Ascending aorta (tissue), 2 donors: Measurements from ENCODE around the gene ARPC1B. TPM values are rescaled to one million over a fixed set of nuclear protein-coding genes. Genes with fewer than 3 reads are reported as not detected.

Experiments
- DNase-seq, 2 donors: peaks; one replicate each; pipeline ENCODE4 v3.0.0-alpha.2; 2019; ENCODE audit warnings: low spot score in 2 of 2
- H3K27ac ChIP-seq, 2 donors: fragments of 200-600 bp; sonication (generic); one replicate each; pipeline ENCODE4 v1.5.1; 2016 to 2017; ENCODE audit warnings: mild to moderate bottlenecking in 1 of 2
- H3K27me3 ChIP-seq: fragments of 200-600 bp; sonication (generic); one replicate; pipeline ENCODE4 v1.5.1; 2017
- H3K36me3 ChIP-seq, 2 donors: fragments of 200-600 bp; sonication (generic); one replicate each; pipeline ENCODE4 v1.5.1; 2016
- H3K4me1 ChIP-seq, 2 donors: fragments of 200-600 bp; sonication (generic); one replicate each; pipeline ENCODE4 v1.5.1; 2016 to 2017; ENCODE audit warnings: mild to moderate bottlenecking in 1 of 2
- H3K4me3 ChIP-seq, 2 donors: fragments of 200-600 bp; sonication (generic); one replicate each; pipeline ENCODE4 v1.5.1; 2016 to 2017; ENCODE audit warnings: mild to moderate bottlenecking in 1 of 2
- H3K9me3 ChIP-seq, 2 donors: fragments of 200-600 bp; sonication (generic); one replicate each; pipeline ENCODE4 v1.5.1; 2016
- CTCF ChIP-seq, 3 experiments: fragments of 200-600 bp in 2 of 3; fragments of 450-650 bp in 1 of 3; sonication (generic) in 2 of 3; IDR thresholded peaks; one replicate each; pipeline ENCODE4 v1.5.1; 2016 to 2019; ENCODE audit warnings: antibody characterized with exemption in 3 of 3, mild to moderate bottlenecking in 1 of 3, moderate library complexity in 1 of 3
- intact Hi-C: fragments of 100-400 bp; cut with DNase I; formaldehyde crosslinking; loops from one replicate; pipeline ENCODE4 v1.15.1; 2023
- total RNA-seq: library from RNA; depleted of rRNA; stranded (reverse); fragments of >200 nt; gene quantifications from one replicate; pipeline ENCODE4 v1.1.0, GENCODE V29; 2016

The ARPC1B gene
- total RNA-seq, 1 donor from 2014 or later: 360 TPM

GRCh38 chr7:99363286-99363685 is 11.2 kb upstream of the ARPC1B start:
- no peak for DNase-seq
- no peaks in the 10 kb centered on the region for H3K4me1 ChIP-seq
- no peak overlapping the region for H3K27ac ChIP-seq
- no peaks in the 10 kb centered on the region for H3K27me3 ChIP-seq
- peaks cover 84 to 91% of the 10 kb centered on the region in 2 donors for H3K36me3 ChIP-seq
- no peak for TF ChIP-seq CTCF (IDR thresholded peaks at IDR 0.05)
- no peak overlapping the region for H3K4me3 ChIP-seq
- no peaks in the 10 kb centered on the region for H3K9me3 ChIP-seq
- intact Hi-C loops: no loop called here

- TF ChIP-seq CTCF (IDR thresholded peaks at IDR 0.05): peak; percentile 21 to 43 (median 23)
- H3K9me3 ChIP-seq: no peaks in the 10 kb centered on the region
- intact Hi-C loops: no loop called here
- H3K36me3 ChIP-seq: peaks cover 61 to 68% of the 10 kb centered on the region in 2 donors
- no peak overlapping the region for H3K4me3 ChIP-seq
- no peaks in the 10 kb centered on the region for H3K27me3 ChIP-seq
- H3K27ac ChIP-seq: no peak overlapping the region
- H3K4me1 ChIP-seq: no peaks in the 10 kb centered on the region
- no peak for DNase-seq
Measured at GRCh38 chr7:99365318-99366141, 9.0 kb upstream of the ARPC1B start.

GRCh38 chr7:99366646-99367045 is 7.9 kb upstream of the ARPC1B start:
- Histone ChIP-seq H3K27me3 (no peaks in the 10 kb centered on the region), H3K4me1 (no peaks in the 10 kb centered on the region), H3K36me3 (peaks cover 51 to 59% of the 10 kb centered on the region in 2 donors), H3K27ac (no peak overlapping the region), H3K9me3 (no peaks in the 10 kb centered on the region), H3K4me3 (no peak overlapping the region)
- TF ChIP-seq CTCF (IDR thresholded peaks at IDR 0.05): no peak
- no peak for DNase-seq
- intact Hi-C loops: no loop called here

GRCh38 chr7:99368750-99369389 is 5.7 kb upstream of the ARPC1B start:
- Histone ChIP-seq H3K27ac (no peak overlapping the region), H3K4me1 (peaks cover 0 to 3% of the 10 kb centered on the region in 2 donors), H3K4me3 (no peak overlapping the region), H3K9me3 (no peaks in the 10 kb centered on the region), H3K36me3 (peaks cover 36 to 37% of the 10 kb centered on the region in 2 donors), H3K27me3 (no peaks in the 10 kb centered on the region)
- intact Hi-C loops: no loop called here
- DNase-seq: no peak
- TF ChIP-seq CTCF (IDR thresholded peaks at IDR 0.05): no peak

GRCh38 chr7:99369767-99370391 is 4.7 kb upstream of the ARPC1B start:
- Histone ChIP-seq H3K4me1 (peaks cover 0 to 3% of the 10 kb centered on the region in 2 donors), H3K4me3 (no peak overlapping the region), H3K36me3 (peaks cover 26 to 27% of the 10 kb centered on the region in 2 donors), H3K27me3 (no peaks in the 10 kb centered on the region), H3K27ac (peak overlapping the region; percentile 36 to 67), H3K9me3 (no peaks in the 10 kb centered on the region)
- intact Hi-C loops: no loop called here
- TF ChIP-seq CTCF (IDR thresholded peaks at IDR 0.05): no peak
- DNase-seq: no peak
